Measurements from ENCODE around the gene ESRP2. TPM values are rescaled to one million over a fixed set of nuclear protein-coding genes. Genes with fewer than 3 reads are reported as not detected.

The ESRP2 gene
- total RNA-seq, 1 experiment from 2014 or later, result 0.24 TPM

Other genes with a start within 250 kb of the ESRP2 start
- gene DPEP2, start 236.6 kb downstream of the ESRP2 start, total RNA-seq (2014; rRNA removed; shearing (Covaris generic)), result 0.18 TPM in 1 of 2 replicates, not detected in the other
- gene DPEP2NB, start 220.2 kb downstream of the ESRP2 start, total RNA-seq (2014; rRNA removed; shearing (Covaris generic)), result not detected in 2 replicates
- gene DDX28, start 212.9 kb downstream of the ESRP2 start, total RNA-seq (2014; rRNA removed; shearing (Covaris generic)), result 13.1 and 13.2 TPM in 2 replicates
- 28.3 and 30.4 TPM in 2 replicates for gene DUS2, start 212.8 kb downstream of the ESRP2 start, total RNA-seq (2014; rRNA removed; shearing (Covaris generic))
- 19.8 and 33.8 TPM in 2 replicates for gene NFATC3, start 150.8 kb downstream of the ESRP2 start, total RNA-seq (2014; rRNA removed; shearing (Covaris generic))
- 20.3 and 28.9 TPM in 2 replicates for gene PLA2G15, start 9.2 kb upstream of the ESRP2 start, total RNA-seq (2014; rRNA removed; shearing (Covaris generic))
- gene SLC7A6, start 28.4 kb upstream of the ESRP2 start, total RNA-seq (2014; rRNA removed; shearing (Covaris generic)), result 13.2 and 27.4 TPM in 2 replicates
- gene SLC7A6OS, start 74.8 kb upstream of the ESRP2 start, total RNA-seq (2014; rRNA removed; shearing (Covaris generic)), result 15.6 and 19.1 TPM in 2 replicates
- 58.8 and 58.9 TPM in 2 replicates for gene PRMT7, start 74.9 kb upstream of the ESRP2 start, total RNA-seq (2014; rRNA removed; shearing (Covaris generic))
- 1.3 TPM in 1 of 2 replicates, not detected in the other for gene SMPD3, start 212.4 kb upstream of the ESRP2 start, total RNA-seq (2014; rRNA removed; shearing (Covaris generic))